ENCODE results near the gene PTPRN2.
"Not testable (repeated sequence)": the region's sequence is repeated elsewhere in the genome, so short reads cannot be mapped to it uniquely, and the experiment has no call there.

The PTPRN2 gene

GRCh38 chr7:157907091-157907490, 680.5 kb downstream of the PTPRN2 start:
- in situ Hi-C loops (cut with MboI; ENCODE audit: low sequenced_read_pairs), result no loop called here

GRCh38 chr7:157906583-157906982, 681.0 kb downstream of the PTPRN2 start:
- in situ Hi-C loops (cut with MboI; ENCODE audit: low sequenced_read_pairs), result no loop called here

- in situ Hi-C loops (cut with MboI; ENCODE audit: low sequenced_read_pairs), result no loop called here
Measured at GRCh38 chr7:157905651-157906461, 681.8 kb downstream of the PTPRN2 start.

- in situ Hi-C loops (cut with MboI; ENCODE audit: low sequenced_read_pairs), result no loop called here
Measured at GRCh38 chr7:157904866-157905570, 682.6 kb downstream of the PTPRN2 start.

GRCh38 chr7:157904211-157904865, 683.3 kb downstream of the PTPRN2 start:
- in situ Hi-C loops (cut with MboI; ENCODE audit: low sequenced_read_pairs), result no loop called here

- in situ Hi-C loops (cut with MboI; ENCODE audit: low sequenced_read_pairs), result no loop called here
Measured at GRCh38 chr7:157903710-157904109, 683.9 kb downstream of the PTPRN2 start.

- in situ Hi-C loops (cut with MboI; ENCODE audit: low sequenced_read_pairs), result no loop called here
Measured at GRCh38 chr7:157903296-157903695, 684.3 kb downstream of the PTPRN2 start.

- in situ Hi-C loops (cut with MboI; ENCODE audit: low sequenced_read_pairs), result not testable (repeated sequence)
Measured at GRCh38 chr7:157901816-157902610, 685.6 kb downstream of the PTPRN2 start.

GRCh38 chr7:157901166-157901565, 686.5 kb downstream of the PTPRN2 start:
- in situ Hi-C loops (cut with MboI; ENCODE audit: low sequenced_read_pairs), result no loop called here

GRCh38 chr7:157900556-157900955, 687.1 kb downstream of the PTPRN2 start:
- in situ Hi-C loops (cut with MboI; ENCODE audit: low sequenced_read_pairs), result no loop called here

GRCh38 chr7:157900011-157900410, 687.6 kb downstream of the PTPRN2 start:
- in situ Hi-C loops (cut with MboI; ENCODE audit: low sequenced_read_pairs), result no loop called here

- in situ Hi-C loops (cut with MboI; ENCODE audit: low sequenced_read_pairs), result no loop called here
Measured at GRCh38 chr7:157898802-157899505, 688.7 kb downstream of the PTPRN2 start.

- in situ Hi-C loops (cut with MboI; ENCODE audit: low sequenced_read_pairs), result no loop called here
Measured at GRCh38 chr7:157898261-157898660, 689.4 kb downstream of the PTPRN2 start.

- in situ Hi-C loops (cut with MboI; ENCODE audit: low sequenced_read_pairs), result no loop called here
Measured at GRCh38 chr7:157897681-157898080, 689.9 kb downstream of the PTPRN2 start.

GRCh38 chr7:157896774-157897555, 690.7 kb downstream of the PTPRN2 start:
- in situ Hi-C loops (cut with MboI; ENCODE audit: low sequenced_read_pairs), result no loop called here

- in situ Hi-C loops (cut with MboI; ENCODE audit: low sequenced_read_pairs), result not testable (repeated sequence)
Measured at GRCh38 chr7:157896376-157896675, 691.3 kb downstream of the PTPRN2 start.

GRCh38 chr7:157895520-157896375, 691.9 kb downstream of the PTPRN2 start:
- in situ Hi-C loops (cut with MboI; ENCODE audit: low sequenced_read_pairs), result no loop called here

GRCh38 chr7:157895098-157895497, 692.5 kb downstream of the PTPRN2 start:
- in situ Hi-C loops (cut with MboI; ENCODE audit: low sequenced_read_pairs), result not testable (repeated sequence)

- in situ Hi-C loops (cut with MboI; ENCODE audit: low sequenced_read_pairs), result no loop called here
Measured at GRCh38 chr7:157893535-157894044, 694.0 kb downstream of the PTPRN2 start.

Data from hTERT RPE-1 (cell line).